Panc1 (cell line): ENCODE results near the gene C17orf50. TPM values are rescaled to one million over a fixed set of nuclear protein-coding genes. Genes with fewer than 3 reads are reported as not detected.

Source experiments
- ATAC-seq: fragments of 200-7000 bp; cut with Tn5 transposase; 2 replicates; pipeline ENCODE4 v1.9.1; 2020; ENCODE audit warnings: mild to moderate bottlenecking, moderate library complexity
- BruUV-seq: library from RNA; stranded (reverse); fragments of 400-500 nt; replicated peaks from 2 replicates; lab custom pipeline; 2021; lab: Mats Ljungman, UMichigan
- CTCF ChIA-PET: fragments of 300-600 bp; sonication (Branson Sonifier 250); formaldehyde crosslinking; loops from one replicate; lab custom pipeline; 2022; ENCODE audit warnings: antibody characterized with exemption; lab: Charles Lee
- POLR2A ChIA-PET: fragments of 300-600 bp; sonication (Branson Sonifier 250); formaldehyde crosslinking; loops from one replicate; lab custom pipeline; 2022; ENCODE audit warnings: antibody characterized with exemption; lab: Charles Lee
- DNase-seq: peaks from one replicate; pipeline ENCODE4 v3.0.0-alpha.2; 2010; ENCODE audit warnings: low read depth, low spot score
- H3K27ac ChIP-seq: 2 replicates; pipeline ENCODE4 v1.5.1; 2011; ENCODE audit warnings: mild to moderate bottlenecking, low read length, inconsistent platforms
- H3K27me3 ChIP-seq: fragments of 200-500 bp; sonication (Bioruptor generic); 2 replicates; pipeline ENCODE4 v1.6.0; 2014; ENCODE audit warnings: low read length, inconsistent platforms; ENCODE audit not compliant: control insufficient read depth, insufficient read depth
- H3K36me3 ChIP-seq: fragments of 200-500 bp; sonication (Bioruptor generic); 2 replicates; pipeline ENCODE4 v1.5.1; 2014; ENCODE audit warnings: inconsistent platforms, mild to moderate bottlenecking, low read length, moderate library complexity; ENCODE audit not compliant: control insufficient read depth, insufficient read depth
- H3K4me1 ChIP-seq: 2 replicates; pipeline ENCODE4 v1.5.1; 2011; ENCODE audit warnings: inconsistent platforms, mild to moderate bottlenecking, low read length, moderate library complexity; ENCODE audit not compliant: control insufficient read depth, insufficient read depth
- H3K4me3 ChIP-seq, 2 experiments: 2 replicates each; pipeline ENCODE4 v1.5.1; 2011 to 2012; ENCODE audit warnings: low read depth in 2 of 2, low read length in 2 of 2, mild to moderate bottlenecking in 2 of 2, inconsistent platforms in 1 of 2, moderate library complexity in 1 of 2
- H3K9me3 ChIP-seq: fragments of 200-500 bp; sonication (Bioruptor generic); 2 replicates; pipeline ENCODE4 v1.5.1; 2014; ENCODE audit warnings: low read depth, mild to moderate bottlenecking, inconsistent platforms, low read length, moderate library complexity; ENCODE audit not compliant: control insufficient read depth, insufficient read depth
- CTCF ChIP-seq: fragments of 450-650 bp; IDR thresholded peaks from 2 replicates; pipeline ENCODE4 v1.5.1; 2017; ENCODE audit warnings: mild to moderate bottlenecking
- POLR2AphosphoS5 ChIP-seq: IDR thresholded peaks from 2 replicates; pipeline ENCODE4 v1.6.1; 2012; ENCODE audit warnings: mild to moderate bottlenecking, low read depth, low read length, moderate library complexity
- SIN3A ChIP-seq: IDR thresholded peaks from 2 replicates; pipeline ENCODE4 v1.6.1; 2012; ENCODE audit warnings: low read depth, mild to moderate bottlenecking, low read length, moderate library complexity, borderline replicate concordance; ENCODE audit not compliant: insufficient read depth
- TCF7L2 ChIP-seq: IDR thresholded peaks from 2 replicates; pipeline ENCODE4 v1.6.1; 2011; ENCODE audit warnings: mild to moderate bottlenecking, low read depth, low read length, inconsistent platforms
- in situ Hi-C: cut with HindIII; loops from 2 replicates; pipeline ENCODE4 v1.10.0; 2016; ENCODE audit warnings: low sequenced_read_pairs, low pct_unique_long_range_greater_than_20kb
- intact Hi-C: fragments of 100-400 bp; cut with micrococcal nuclease; formaldehyde crosslinking; loops from one replicate; pipeline ENCODE4 v1.10.0; 2022; ENCODE audit not compliant: unreplicated experiment
- total RNA-seq: library from RNA; stranded (reverse); gene quantifications from one replicate; pipeline ENCODE4 v1.2.1, GENCODE V29; 2021; ENCODE audit not compliant: unreplicated experiment
- TF ChIP-seq, protein P1 (sequence below), 2 experiments: IDR thresholded peaks; 2 replicates each; pipeline ENCODE4 v1.6.1; 2011 to 2012; ENCODE audit warnings: low read depth in 2 of 2, control low read depth in 1 of 2, low read length in 1 of 2, mild to moderate bottlenecking in 1 of 2, moderate library complexity in 1 of 2; ENCODE audit not compliant: insufficient read depth in 1 of 2

Gene C17orf50
- total RNA-seq, 1 experiment from 2014 or later = not detected

DNA sequence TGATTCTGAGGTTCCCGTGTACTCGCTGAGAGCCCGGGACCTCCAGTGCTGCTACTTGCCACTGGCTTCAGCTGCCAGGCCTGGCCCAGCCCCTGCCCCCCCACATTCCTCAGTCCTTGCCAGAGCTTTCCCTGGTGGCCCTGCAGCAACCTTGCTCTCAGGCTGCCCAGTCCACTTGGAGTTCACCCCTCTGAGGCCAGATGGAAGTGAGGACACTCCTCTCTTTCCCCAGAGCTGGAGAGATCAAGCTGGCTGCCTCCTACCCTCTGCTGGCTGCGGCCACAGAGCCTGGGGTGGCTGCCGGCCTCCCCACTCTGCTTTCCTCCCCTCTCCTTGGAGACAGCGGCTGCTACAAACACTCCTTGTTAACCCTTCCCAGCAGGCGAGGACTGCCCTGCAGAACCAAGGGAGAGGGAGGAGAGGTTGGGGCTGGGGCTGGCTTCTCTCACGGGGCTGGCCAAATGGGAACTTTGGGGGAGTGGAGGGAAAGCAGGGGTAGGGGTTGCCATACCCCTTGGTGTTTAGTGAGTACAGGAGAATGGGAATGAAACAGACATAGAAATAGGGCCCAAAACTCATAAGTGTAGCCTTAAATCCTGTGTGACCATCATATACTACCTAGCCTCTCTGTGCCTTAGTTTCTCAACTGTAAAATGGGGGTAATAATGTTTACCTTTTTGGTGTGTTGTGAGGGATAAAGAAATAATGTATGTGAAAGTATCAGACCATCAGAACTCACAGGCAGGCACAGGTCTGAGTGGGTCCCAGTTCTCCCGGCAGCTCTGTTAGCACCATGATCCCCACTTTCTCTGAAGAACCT lies 7.5 kb upstream of the C17orf50 start, which contains the start of gene GAS2L2:
Gene GAS2L2 (minus strand): TSS at position 295 of the 820 bp plus-strand sequence. CDS start 389 bp downstream, outside the sequence.
- DNase-seq (no peak), ATAC-seq (peak; percentile 8; the same call in 1 of the 2 replicates)
- BruUV-seq = no TSS peak
- in situ Hi-C loops = no loop called here
- Histone ChIP-seq H3K36me3 (no peaks in the 10 kb centered on the region), H3K27ac (no peak within 1 kb of the TSS), H3K4me1 (peaks cover 8% of the 10 kb centered on the region), H3K9me3 (no peaks in the 10 kb centered on the region), H3K4me3 (no peak within 1 kb of the TSS), H3K27me3 (peaks cover 4% of the 10 kb centered on the region)
- TF ChIP-seq POLR2AphosphoS5 = no peak
- TF ChIP-seq, protein P1, sequence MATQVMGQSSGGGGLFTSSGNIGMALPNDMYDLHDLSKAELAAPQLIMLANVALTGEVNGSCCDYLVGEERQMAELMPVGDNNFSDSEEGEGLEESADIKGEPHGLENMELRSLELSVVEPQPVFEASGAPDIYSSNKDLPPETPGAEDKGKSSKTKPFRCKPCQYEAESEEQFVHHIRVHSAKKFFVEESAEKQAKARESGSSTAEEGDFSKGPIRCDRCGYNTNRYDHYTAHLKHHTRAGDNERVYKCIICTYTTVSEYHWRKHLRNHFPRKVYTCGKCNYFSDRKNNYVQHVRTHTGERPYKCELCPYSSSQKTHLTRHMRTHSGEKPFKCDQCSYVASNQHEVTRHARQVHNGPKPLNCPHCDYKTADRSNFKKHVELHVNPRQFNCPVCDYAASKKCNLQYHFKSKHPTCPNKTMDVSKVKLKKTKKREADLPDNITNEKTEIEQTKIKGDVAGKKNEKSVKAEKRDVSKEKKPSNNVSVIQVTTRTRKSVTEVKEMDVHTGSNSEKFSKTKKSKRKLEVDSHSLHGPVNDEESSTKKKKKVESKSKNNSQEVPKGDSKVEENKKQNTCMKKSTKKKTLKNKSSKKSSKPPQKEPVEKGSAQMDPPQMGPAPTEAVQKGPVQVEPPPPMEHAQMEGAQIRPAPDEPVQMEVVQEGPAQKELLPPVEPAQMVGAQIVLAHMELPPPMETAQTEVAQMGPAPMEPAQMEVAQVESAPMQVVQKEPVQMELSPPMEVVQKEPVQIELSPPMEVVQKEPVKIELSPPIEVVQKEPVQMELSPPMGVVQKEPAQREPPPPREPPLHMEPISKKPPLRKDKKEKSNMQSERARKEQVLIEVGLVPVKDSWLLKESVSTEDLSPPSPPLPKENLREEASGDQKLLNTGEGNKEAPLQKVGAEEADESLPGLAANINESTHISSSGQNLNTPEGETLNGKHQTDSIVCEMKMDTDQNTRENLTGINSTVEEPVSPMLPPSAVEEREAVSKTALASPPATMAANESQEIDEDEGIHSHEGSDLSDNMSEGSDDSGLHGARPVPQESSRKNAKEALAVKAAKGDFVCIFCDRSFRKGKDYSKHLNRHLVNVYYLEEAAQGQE (IDR thresholded peaks at IDR 0.05; ENCODE audit: insufficient read depth in 1 of 2, low read depth in 2 of 2, low read length in 1 of 2) = no peak
- CTCF ChIA-PET = no interaction called here
- intact Hi-C loops = no loop called here
- POLR2A ChIA-PET = interaction anchor here (0.5 to 1.3 kb wide), 2 partner anchors 56 to 156 kb away, joined by 3 to 10 read pairs; partner anchors contain the start of gene TAF15

GRCh38 chr17:35757243-35757642 lies 3.4 kb upstream of the C17orf50 start:
- TF ChIP-seq CTCF (no peak), SIN3A (no peak), POLR2AphosphoS5 (no peak), TCF7L2 (no peak)
- TF ChIP-seq, protein P1 (IDR thresholded peaks at IDR 0.05; ENCODE audit: insufficient read depth in 1 of 2, low read depth in 2 of 2, low read length in 1 of 2) = no peak
- H3K36me3 ChIP-seq = no peaks in the 10 kb centered on the region
- DNase-seq (no peak), ATAC-seq (no peak)
- no peak overlapping the region for H3K4me3 ChIP-seq
- intact Hi-C loops (no loop called here), in situ Hi-C loops (no loop called here)
- POLR2A ChIA-PET = no interaction called here
- H3K9me3 ChIP-seq = no peaks in the 10 kb centered on the region
- CTCF ChIA-PET = no interaction called here
- H3K27ac ChIP-seq = no peak overlapping the region
- no peaks in the 10 kb centered on the region for H3K27me3 ChIP-seq
- BruUV-seq = no TSS peak
- H3K4me1 ChIP-seq = no peaks in the 10 kb centered on the region; the same call in 1 of the 2 replicates
